Kidney capillary endothelial cell (primary cell): ENCODE results near the gene SLC38A9.

Experiments used
- DNase-seq: peaks from one replicate; pipeline ENCODE4 v3.0.0-alpha.2; 2018; ENCODE audit warnings: low spot score

SLC38A9 gene

DNA sequence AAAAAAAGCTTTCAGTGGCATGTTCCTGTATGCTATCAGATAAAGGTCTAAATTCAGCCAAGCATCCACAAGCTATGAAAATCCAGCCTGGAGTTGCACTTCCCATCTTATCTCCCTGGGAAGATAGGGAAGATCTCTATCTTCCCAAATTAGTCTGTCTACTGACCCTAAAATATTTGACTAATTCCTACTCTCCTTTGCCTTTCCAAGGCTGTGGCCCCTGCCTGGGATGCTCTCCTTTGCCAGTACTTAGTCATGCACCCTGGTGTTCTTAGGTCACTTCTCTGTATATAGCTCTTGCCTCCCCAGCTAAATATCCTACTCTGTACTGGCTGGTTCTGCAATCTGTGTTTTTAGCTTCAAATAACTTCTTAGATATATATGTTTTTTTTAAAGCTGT is 133.4 kb downstream of the SLC38A9 start:
- no peak for DNase-seq

DNA sequence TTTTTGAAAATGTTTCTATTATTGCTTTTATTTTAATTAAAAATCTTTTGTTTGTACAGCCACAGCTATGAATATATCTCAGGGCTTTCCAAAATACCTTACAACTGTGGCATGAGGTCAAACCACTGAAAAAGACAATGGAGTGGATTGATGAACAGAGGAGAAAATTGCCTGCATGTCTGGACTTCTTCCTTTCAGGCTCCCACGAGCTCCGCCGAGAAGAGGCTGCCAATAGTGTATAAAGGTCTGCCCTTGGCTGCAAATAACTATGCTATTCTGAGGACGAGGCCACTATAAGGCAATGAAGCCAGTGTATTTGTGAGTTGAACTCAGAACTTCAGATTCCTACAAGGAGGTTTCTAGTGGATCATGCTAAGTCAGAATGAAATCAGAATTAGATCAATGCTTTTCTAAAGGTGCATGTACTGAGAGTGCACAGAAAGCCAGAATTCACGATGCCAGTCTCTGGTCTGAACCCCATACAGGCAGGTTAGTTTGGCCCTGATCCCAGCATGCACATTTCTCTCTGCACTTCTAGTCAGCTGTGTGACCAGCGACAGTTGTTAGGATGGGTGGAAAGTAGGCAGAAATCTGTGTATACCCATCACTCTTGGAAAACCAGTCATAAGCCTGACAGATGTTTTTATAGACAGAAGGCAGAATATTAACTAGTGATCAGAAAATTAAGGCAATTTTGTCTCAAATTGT is 134.6 kb downstream of the SLC38A9 start:
- DNase-seq: no peak

DNA sequence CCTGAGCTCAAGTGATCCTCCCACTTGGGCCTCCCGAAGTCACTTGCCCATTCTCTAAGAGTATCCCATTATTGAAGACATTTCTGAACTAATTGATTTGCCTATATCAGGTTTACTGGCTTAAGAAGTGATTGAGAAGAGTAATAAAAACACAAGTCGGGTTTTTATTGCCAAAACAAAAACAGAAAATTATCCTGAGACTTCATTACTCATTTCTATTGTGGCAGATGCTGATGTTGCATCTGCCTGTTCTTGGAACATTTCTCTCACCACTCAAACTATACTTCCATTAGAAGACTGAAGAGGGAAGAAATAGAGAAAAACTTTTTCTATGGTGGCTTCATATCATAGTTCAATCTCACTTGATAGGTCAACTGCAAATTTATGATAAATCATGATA is 135.5 kb downstream of the SLC38A9 start:
- no peak for DNase-seq
